K562 (cell line): ENCODE measurements around the gene MYB. TPM values are rescaled to one million over a fixed set of nuclear protein-coding genes. Genes with fewer than 3 reads are reported as not detected.
A peak's percentile ranks its signal among the peaks of the same experiment; 100 is the strongest.

Experiments used
- ATAC-seq: fragments of 200-7000 bp; cut with Tn5 transposase; 3 replicates; pipeline ENCODE4 v1.9.1; 2020; ENCODE audit warnings: moderate library complexity
- BruUV-seq: library from RNA; stranded (reverse); fragments of 400-500 nt; replicated peaks from 2 replicates; lab custom pipeline; 2021; lab: Mats Ljungman, UMichigan
- CTCF ChIA-PET: fragments of 300-600 bp; formaldehyde crosslinking; extraction: SDS; loops from one replicate; lab custom pipeline; 2021; ENCODE audit warnings: low intra/inter-chr PET ratio; lab: Yijun Ruan, JAX
- POLR2A ChIA-PET: fragments of 300-600, 350-650 bp; sonication (Branson Sonifier 250); formaldehyde crosslinking; extraction: SDS; loops from one replicate; lab custom pipeline; 2021; ENCODE audit warnings: antibody characterized with exemption, inconsistent platforms; lab: Yijun Ruan, JAX
- DNase-seq, 4 experiments: peaks; one replicate each; pipeline versions ENCODE4 v3.0.0 to v3.0.0-alpha.2; 2011 to 2018; ENCODE audit warnings: low spot score in 3 of 4, mixed read lengths in 3 of 4; ENCODE audit errors: extremely low read depth in 1 of 4
- FAIRE-seq: peaks from 2 replicates; lab custom pipeline; 2011; peaks lifted over from hg19 to GRCh38; lab: Jason Lieb, UNC
- H2AFZ ChIP-seq: 2 replicates; pipeline ENCODE4 v1.6.0; 2011; ENCODE audit warnings: low read depth, low read length, control low read depth, inconsistent platforms
- H3K27ac ChIP-seq: fragments of 200-600 bp; 3 replicates; pipeline ENCODE4 v1.8.0; 2011; ENCODE audit warnings: low read depth, mild to moderate bottlenecking, control low read depth, inconsistent platforms, low read length, moderate library complexity, mixed read lengths; ENCODE audit errors: extremely low read depth
- H3K27me3 ChIP-seq, 2 experiments: fragments of 300-600 bp in 1 of 2; 2 replicates in 1 of 2; 3 replicates in 1 of 2; pipeline versions ENCODE4 v1.6.0 to v1.8.0; 2011; ENCODE audit warnings: inconsistent platforms in 2 of 2, low read length in 2 of 2, mild to moderate bottlenecking in 1 of 2, mixed read lengths in 1 of 2, moderate library complexity in 1 of 2; ENCODE audit not compliant: control insufficient read depth in 2 of 2, insufficient read depth in 2 of 2
- H3K36me3 ChIP-seq: fragments of 300-600 bp; 3 replicates; pipeline ENCODE4 v1.8.0; 2011; ENCODE audit warnings: mild to moderate bottlenecking, low read length, inconsistent platforms; ENCODE audit not compliant: control insufficient read depth, insufficient read depth
- H3K4me1 ChIP-seq, 2 experiments: fragments of 200-600 bp in 1 of 2; replicated peaks in 1 of 2; 2 replicates in 1 of 2; 3 replicates in 1 of 2; pipeline versions ENCODE4 v1.5.1 to v1.8.0; 2011; ENCODE audit warnings: inconsistent platforms in 2 of 2, low read length in 2 of 2, mild to moderate bottlenecking in 1 of 2, mixed read lengths in 1 of 2, moderate library complexity in 1 of 2; ENCODE audit not compliant: control insufficient read depth in 2 of 2, insufficient read depth in 2 of 2
- H3K4me2 ChIP-seq: 2 replicates; pipeline ENCODE4 v1.6.1; 2011; ENCODE audit warnings: low read length, control low read depth, inconsistent platforms, mixed read lengths; ENCODE audit not compliant: insufficient read depth
- H3K4me3 ChIP-seq: fragments of 200-600 bp; sonication (generic), shearing (Covaris generic); 2 replicates; pipeline ENCODE4 v1.5.1; 2016; ENCODE audit warnings: control low read depth, inconsistent platforms
- H3K79me2 ChIP-seq: fragments of 200-600 bp; 3 replicates; pipeline ENCODE4 v1.8.0; 2011; ENCODE audit warnings: low read length, inconsistent platforms; ENCODE audit not compliant: control insufficient read depth, insufficient read depth
- H3K9ac ChIP-seq, 2 experiments: 2 replicates each; pipeline versions ENCODE4 v1.6.0 to v1.6.1; 2011; ENCODE audit warnings: low read depth in 2 of 2, low read length in 2 of 2, control low read depth in 1 of 2, inconsistent platforms in 1 of 2, mild to moderate bottlenecking in 1 of 2, mixed read lengths in 1 of 2; ENCODE audit not compliant: insufficient read depth in 1 of 2
- H3K9me1 ChIP-seq: one replicate; pipeline ENCODE4 v1.6.0; 2011; ENCODE audit warnings: inconsistent platforms, mild to moderate bottlenecking, low read length, moderate library complexity; ENCODE audit not compliant: control insufficient read depth, insufficient read depth
- H3K9me3 ChIP-seq: replicated peaks from 2 replicates; pipeline ENCODE4 v1.5.1; 2011; ENCODE audit warnings: low read depth, low read length, inconsistent platforms; ENCODE audit not compliant: control insufficient read depth, insufficient read depth
- H4K20me1 ChIP-seq: replicated peaks from 2 replicates; pipeline ENCODE4 v1.6.1; 2011; ENCODE audit warnings: low read length, inconsistent platforms, mixed read lengths; ENCODE audit not compliant: control insufficient read depth, insufficient read depth
- BCOR ChIP-seq: fragments of 450-650 bp; IDR thresholded peaks from 2 replicates; pipeline ENCODE4 v1.6.1; 2016
- CBFB ChIP-seq: sonication (generic); formaldehyde crosslinking; IDR thresholded peaks from 2 replicates; pipeline ENCODE4 v1.4.0; 2020; ENCODE audit warnings: mild to moderate bottlenecking, missing genetic modification reagents
- NCOA2 ChIP-seq, 2 experiments: fragments of 450-650 bp; IDR thresholded peaks; 2 replicates each; pipeline ENCODE4 v1.6.1; 2018; ENCODE audit warnings: mild to moderate bottlenecking in 2 of 2, moderate library complexity in 1 of 2; ENCODE audit not compliant: partially characterized antibody in 2 of 2
- NFE2 ChIP-seq: IDR thresholded peaks from 2 replicates; pipeline ENCODE4 v1.6.1; 2014; ENCODE audit warnings: antibody characterized with exemption, low read depth
- POLR2H ChIP-seq: IDR thresholded peaks from 2 replicates; pipeline ENCODE4 v1.6.1; 2016; ENCODE audit warnings: missing genetic modification characterization, low read depth, mild to moderate bottlenecking, control low read depth, missing compliant biosample characterization, moderate library complexity
- RBFOX2 ChIP-seq: fragments of 200-400 bp; formaldehyde crosslinking; IDR thresholded peaks from 2 replicates; pipeline ENCODE4 v1.6.1; 2017; ENCODE audit warnings: low read depth, mild to moderate bottlenecking, low read length, moderate library complexity
- TCF3 ChIP-seq: sonication (generic); formaldehyde crosslinking; IDR thresholded peaks from 2 replicates; pipeline ENCODE4 v1.4.0; 2020; ENCODE audit warnings: mild to moderate bottlenecking, missing genetic modification reagents
- WGBS: fragments of 100-300 bp; shearing (Covaris generic); methylation state at CpG from one replicate; pipeline ENCODE4 v1.1.6; 2016; ENCODE audit warnings: low coverage, mixed read lengths; ENCODE audit not compliant: insufficient coverage; ENCODE audit errors: missing lambda C conversion rate; 5-methylcytosine and 5-hydroxymethylcytosine counted together
- in situ Hi-C: fragments of 300-500 bp; cut with MboI; formaldehyde crosslinking; loops from 4 replicates; pipeline ENCODE4 v1.15.0; 2018; ENCODE audit warnings: inconsistent platforms, mixed read lengths
- intact Hi-C: fragments of 100-400 bp; cut with micrococcal nuclease; formaldehyde crosslinking; loops from 2 replicates; pipeline ENCODE4 v1.14.2; 2022
- polyA plus RNA-seq, 8 experiments: library from polyadenylated mRNA; depleted of rRNA in 4 of 8; stranded (reverse) in 5 of 8; unstranded in 3 of 8; fragments of >200 nt; fragmentation: Nextera tagmentation in 2 of 8; fragmentation: Illumina TruSeq in 1 of 8; extraction: Ambion mirVana in 2 of 8; extraction: Trizol in 1 of 8; gene quantifications; 2 replicates each; pipeline versions ENCODE4 v1.2.1 to v1.2.3, GENCODE V29; 2011 to 2014; ENCODE audit warnings: inconsistent platforms in 1 of 8, missing spikeins in 1 of 8
- total RNA-seq, 7 experiments: library from RNA; depleted of rRNA in 6 of 7; stranded (reverse); fragments of >200 nt in 6 of 7; fragmentation: Illumina TruSeq in 2 of 7; extraction: Trizol in 2 of 7; gene quantifications; 2 replicates each; pipeline versions ENCODE4 v1.2.1 to v1.2.3, GENCODE V29; 2011 to 2021; ENCODE audit warnings: low replicate concordance in 1 of 7

Gene MYB
- total and polyA plus RNA-seq, 9 of the 15 experiments (the other 6 are each of a cell fraction or from before 2014, with no cell fraction given) = 35.8 to 218 (median 140) TPM

- 93% methylated on average over 1 of the region's 1 CpG for WGBS
- Histone ChIP-seq H3K9me3 (no peaks in the 10 kb centered on the region), H3K36me3 (peaks cover 95% of the 10 kb centered on the region), H3K27me3 (no peaks in the 10 kb centered on the region), H3K9me1 (no peaks in the 10 kb centered on the region), H3K27ac (no peak overlapping the region), H3K9ac (no peak overlapping the region), H3K79me2 (peaks cover 39% of the 10 kb centered on the region), H3K4me3 (no peak overlapping the region), H2AFZ (no peak overlapping the region), H3K4me2 (no peak overlapping the region), H3K4me1 (no peaks in the 10 kb centered on the region; a peak in 1 of 5 replicates), H4K20me1 (no peaks in the 10 kb centered on the region)
- FAIRE-seq = no peak
- ChIA-PET POLR2A (interaction anchor here (0.6 to 1.8 kb wide), 4 partner anchors 11 to 162 kb away, joined by 3 to 10 read pairs (median 4); no protein-coding TSS in a partner anchor), CTCF (no interaction called here)
- in situ Hi-C loops = no loop called here
- ATAC-seq = no peak
- no TSS peak for BruUV-seq
- TF ChIP-seq NFE2 = no peak
- no peak for DNase-seq
- intact Hi-C loops = no loop called here
These were observed 21.7 kb downstream of the MYB start for GRCh38 chr6:135202836-135203235.

- CTCF ChIA-PET = no interaction called here
These were observed 23.8 kb downstream of the MYB start for GRCh38 chr6:135204951-135205350.

More at GRCh38 chr6:135204951-135205350, 23.8 kb downstream of the MYB start:
- FAIRE-seq (no peak), DNase-seq (no peak), ATAC-seq (no peak)
- Histone ChIP-seq H4K20me1 (no peaks in the 10 kb centered on the region), H3K27me3 (no peaks in the 10 kb centered on the region), H3K4me3 (no peak overlapping the region), H2AFZ (no peak overlapping the region), H3K9ac (no peak overlapping the region), H3K9me1 (no peaks in the 10 kb centered on the region), H3K36me3 (peaks cover 94% of the 10 kb centered on the region), H3K79me2 (peaks cover 35% of the 10 kb centered on the region), H3K9me3 (no peaks in the 10 kb centered on the region), H3K27ac (no peak overlapping the region), H3K4me1 (no peaks in the 10 kb centered on the region; a peak in 1 of 5 replicates), H3K4me2 (no peak overlapping the region)
- intact Hi-C loops = no loop called here
- in situ Hi-C loops = no loop called here
- TF ChIP-seq POLR2H (tag) (peak; percentile 56; the same call in 1 of the 2 replicates), RBFOX2 (peak; percentile 36), BCOR (0 out of 2 replicates have a peak, but pooled peaks have one; percentile 53), CBFB (no peak), NCOA2 (IDR thresholded peaks at IDR 0.05; ENCODE audit: partially characterized antibody in 2 of 2) (no peak), TCF3 (CRISPR knock-in tag) (no peak)
- 96% methylated on average over 4 of the region's 4 CpGs for WGBS
- POLR2A ChIA-PET = interaction anchor here (0.7 to 1.9 kb wide), 5 partner anchors 10 to 177 kb away, joined by 3 to 5 read pairs (median 3); partner anchors contain the start of gene MYB
- no TSS peak for BruUV-seq
